Osteocyte (in vitro differentiated cells): ENCODE data around the gene PLPPR3. TPM values are rescaled to one million over a fixed set of nuclear protein-coding genes. Genes with fewer than 3 reads are reported as not detected.
"Not testable (repeated sequence)": the region's sequence is repeated elsewhere in the genome, so short reads cannot be mapped to it uniquely, and the experiment has no call there.

Source experiments
- DNase-seq: peaks from one replicate; pipeline ENCODE4 v3.0.0; 2021; ENCODE audit warnings: mixed read lengths; ENCODE audit not compliant: unreplicated experiment; ENCODE audit errors: extremely low spot score
- H3K27ac Mint-ChIP-seq: one replicate; pipeline ENCODE4 v1.8.0; 2021; ENCODE audit warnings: mild to moderate bottlenecking, mixed read lengths; ENCODE audit not compliant: unreplicated experiment
- H3K27me3 Mint-ChIP-seq: one replicate; pipeline ENCODE4 v1.8.0; 2021; ENCODE audit warnings: mixed read lengths; ENCODE audit not compliant: unreplicated experiment
- H3K36me3 Mint-ChIP-seq: one replicate; pipeline ENCODE4 v1.8.0; 2021; ENCODE audit warnings: mixed read lengths; ENCODE audit not compliant: unreplicated experiment
- H3K4me1 Mint-ChIP-seq: one replicate; pipeline ENCODE4 v1.8.0; 2021; ENCODE audit warnings: mixed read lengths; ENCODE audit not compliant: unreplicated experiment
- H3K4me3 Mint-ChIP-seq: one replicate; pipeline ENCODE4 v1.8.0; 2021; ENCODE audit warnings: mild to moderate bottlenecking, moderate library complexity, mixed read lengths; ENCODE audit not compliant: unreplicated experiment
- H3K9me3 Mint-ChIP-seq: one replicate; pipeline ENCODE4 v1.8.0; 2021; ENCODE audit warnings: mixed read lengths; ENCODE audit not compliant: unreplicated experiment
- total RNA-seq: library from RNA; stranded (reverse); gene quantifications from 2 replicates; pipeline ENCODE4 v1.2.1, GENCODE V29; 2021
- TF ChIP-seq, protein P1 (sequence below): fragments of 200-600 bp; sonication (generic); IDR thresholded peaks from 2 replicates; pipeline ENCODE4 v1.5.0; 2021; ENCODE audit warnings: antibody characterized with exemption, mild to moderate bottlenecking, moderate library complexity

The PLPPR3 gene
- total RNA-seq, 1 donor from 2014 or later: 18.2 TPM

DNA sequence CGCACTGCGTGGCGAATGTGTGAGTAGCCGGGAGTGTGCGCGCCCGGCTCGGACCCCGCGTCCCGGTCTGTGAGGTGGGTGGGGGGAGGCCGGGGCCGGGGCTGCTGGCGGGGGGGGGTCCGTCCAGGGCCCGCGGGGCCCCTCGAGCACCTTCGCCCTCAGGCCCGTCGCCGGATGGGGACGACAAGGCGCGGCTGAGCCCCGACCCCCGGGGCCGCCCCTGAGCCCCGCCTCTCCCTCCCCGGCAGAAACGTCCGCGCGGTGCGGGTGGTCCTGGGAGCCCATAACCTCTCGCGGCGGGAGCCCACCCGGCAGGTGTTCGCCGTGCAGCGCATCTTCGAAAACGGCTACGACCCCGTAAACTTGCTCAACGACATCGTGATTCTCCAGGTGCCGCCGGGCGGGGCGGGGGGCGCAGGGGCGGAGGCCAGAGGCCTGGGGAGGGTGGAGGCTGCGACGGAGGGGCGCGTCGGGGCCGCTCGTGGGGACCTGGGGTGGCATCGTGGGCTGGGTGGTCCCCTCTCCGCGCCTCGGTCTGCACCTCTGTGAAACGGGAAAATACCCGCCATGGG is 31.3 kb upstream of the PLPPR3 start:
- no peaks in the 10 kb centered on the region for H3K9me3 Mint-ChIP-seq
- no peak for DNase-seq
- no peaks in the 10 kb centered on the region for H3K27me3 Mint-ChIP-seq
- no peak overlapping the region for H3K27ac Mint-ChIP-seq
- no peak overlapping the region for H3K4me3 Mint-ChIP-seq
- H3K36me3 Mint-ChIP-seq: no peaks in the 10 kb centered on the region
- TF ChIP-seq, protein P1, sequence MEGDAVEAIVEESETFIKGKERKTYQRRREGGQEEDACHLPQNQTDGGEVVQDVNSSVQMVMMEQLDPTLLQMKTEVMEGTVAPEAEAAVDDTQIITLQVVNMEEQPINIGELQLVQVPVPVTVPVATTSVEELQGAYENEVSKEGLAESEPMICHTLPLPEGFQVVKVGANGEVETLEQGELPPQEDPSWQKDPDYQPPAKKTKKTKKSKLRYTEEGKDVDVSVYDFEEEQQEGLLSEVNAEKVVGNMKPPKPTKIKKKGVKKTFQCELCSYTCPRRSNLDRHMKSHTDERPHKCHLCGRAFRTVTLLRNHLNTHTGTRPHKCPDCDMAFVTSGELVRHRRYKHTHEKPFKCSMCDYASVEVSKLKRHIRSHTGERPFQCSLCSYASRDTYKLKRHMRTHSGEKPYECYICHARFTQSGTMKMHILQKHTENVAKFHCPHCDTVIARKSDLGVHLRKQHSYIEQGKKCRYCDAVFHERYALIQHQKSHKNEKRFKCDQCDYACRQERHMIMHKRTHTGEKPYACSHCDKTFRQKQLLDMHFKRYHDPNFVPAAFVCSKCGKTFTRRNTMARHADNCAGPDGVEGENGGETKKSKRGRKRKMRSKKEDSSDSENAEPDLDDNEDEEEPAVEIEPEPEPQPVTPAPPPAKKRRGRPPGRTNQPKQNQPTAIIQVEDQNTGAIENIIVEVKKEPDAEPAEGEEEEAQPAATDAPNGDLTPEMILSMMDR: no peak
- peaks cover 19% of the 10 kb centered on the region for H3K4me1 Mint-ChIP-seq

DNA sequence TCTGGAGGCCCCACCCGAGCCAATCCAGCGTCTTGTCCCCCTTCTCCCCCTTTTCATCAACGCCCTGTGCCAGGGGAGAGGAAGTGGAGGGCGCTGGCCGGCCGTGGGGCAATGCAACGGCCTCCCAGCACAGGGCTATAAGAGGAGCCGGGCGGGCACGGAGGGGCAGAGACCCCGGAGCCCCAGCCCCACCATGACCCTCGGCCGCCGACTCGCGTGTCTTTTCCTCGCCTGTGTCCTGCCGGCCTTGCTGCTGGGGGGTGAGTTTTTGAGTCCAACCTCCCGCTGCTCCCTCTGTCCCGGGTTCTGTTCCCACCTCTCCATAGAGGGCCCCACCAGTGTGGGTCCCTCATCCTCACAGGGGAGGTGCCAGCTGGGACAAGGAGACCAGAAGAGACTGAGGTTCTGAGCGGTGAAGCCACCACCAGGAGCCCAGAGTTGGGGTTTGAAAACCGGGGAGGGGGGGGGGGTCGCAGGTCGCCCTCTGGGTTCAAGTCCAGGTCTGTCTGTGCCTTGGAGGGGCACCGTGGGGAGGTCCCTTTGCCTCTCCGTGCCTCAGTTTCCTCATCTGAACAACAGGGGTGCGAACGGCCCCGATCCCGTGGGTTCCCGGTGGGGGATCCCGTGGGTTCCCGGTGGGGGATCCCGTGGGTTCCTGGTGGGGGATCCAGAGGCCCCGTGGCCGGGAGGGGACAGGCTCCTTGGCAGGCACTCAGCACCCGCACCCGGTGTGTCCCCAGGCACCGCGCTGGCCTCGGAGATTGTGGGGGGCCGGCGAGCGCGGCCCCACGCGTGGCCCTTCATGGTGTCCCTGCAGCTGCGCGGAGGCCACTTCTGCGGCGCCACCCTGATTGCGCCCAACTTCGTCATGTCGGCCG is 30.6 kb upstream of the PLPPR3 start, which contains the start of gene ELANE:
Gene ELANE, plus strand, starts transcription at position 168 of the 878 bp plus-strand sequence. Its CDS starts 26 bp downstream, at position 194.
- no peaks in the 10 kb centered on the region for H3K27me3 Mint-ChIP-seq
- H3K36me3 Mint-ChIP-seq: no peaks in the 10 kb centered on the region
- TF ChIP-seq, protein P1: no peak
- DNase-seq: no peak
- H3K27ac Mint-ChIP-seq: peak within 1 kb of the TSS; percentile 57
- no peak within 1 kb of the TSS for H3K4me3 Mint-ChIP-seq
- H3K9me3 Mint-ChIP-seq: no peaks in the 10 kb centered on the region
- peaks cover 19% of the 10 kb centered on the region for H3K4me1 Mint-ChIP-seq

GRCh38 chr19:850979-851335 is 29.2 kb upstream of the PLPPR3 start:
- no peaks in the 10 kb centered on the region for H3K36me3 Mint-ChIP-seq
- no peaks in the 10 kb centered on the region for H3K27me3 Mint-ChIP-seq
- DNase-seq: no peak
- peaks cover 22% of the 10 kb centered on the region for H3K4me1 Mint-ChIP-seq
- H3K27ac Mint-ChIP-seq: peak overlapping the region; percentile 90
- TF ChIP-seq, protein P1: no peak
- no peaks in the 10 kb centered on the region for H3K9me3 Mint-ChIP-seq
- no peak overlapping the region for H3K4me3 Mint-ChIP-seq

DNA sequence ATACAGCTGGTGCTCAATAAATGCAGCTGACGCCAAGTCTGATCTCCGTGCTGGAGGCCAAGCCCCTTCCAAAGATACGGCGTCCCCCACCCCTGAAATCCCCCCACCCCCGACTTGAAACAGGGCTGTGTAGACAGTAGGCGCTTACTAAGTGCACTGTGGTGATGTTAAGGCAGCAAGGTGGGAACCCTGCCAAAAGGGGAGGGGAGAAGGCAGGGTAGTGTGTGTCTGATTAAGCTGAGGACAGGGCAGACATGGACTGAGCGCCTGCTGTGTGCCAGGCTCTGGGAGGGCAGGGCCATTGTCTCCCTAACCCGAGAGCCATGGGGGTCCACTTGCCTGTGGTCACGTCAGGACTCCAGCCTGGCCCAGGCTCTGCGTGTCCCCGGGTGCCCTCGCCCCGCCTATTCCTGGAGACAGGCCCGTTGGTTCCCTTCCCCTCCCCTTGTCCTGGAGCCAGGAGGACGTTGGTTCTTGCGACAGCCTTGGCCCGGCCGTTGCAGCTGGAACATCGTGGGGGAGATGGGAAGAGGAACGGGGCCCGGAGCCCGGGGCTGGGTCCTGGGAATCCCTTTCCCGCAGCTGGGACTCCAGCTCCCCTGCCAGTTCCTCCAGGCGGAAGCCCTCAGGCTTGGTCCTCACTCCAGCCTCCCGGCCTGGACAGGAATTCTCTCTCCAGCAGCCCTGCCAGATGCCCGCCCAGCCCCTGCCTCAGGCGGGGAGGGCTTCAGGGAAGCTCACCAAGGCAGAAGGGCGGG is 28.6 kb upstream of the PLPPR3 start:
- H3K4me3 Mint-ChIP-seq: no peak overlapping the region
- no peaks in the 10 kb centered on the region for H3K27me3 Mint-ChIP-seq
- peak overlapping the region; percentile 90 for H3K27ac Mint-ChIP-seq
- peaks cover 26% of the 10 kb centered on the region for H3K4me1 Mint-ChIP-seq
- TF ChIP-seq, protein P1: no peak
- DNase-seq: peak; percentile 97
- no peaks in the 10 kb centered on the region for H3K36me3 Mint-ChIP-seq
- H3K9me3 Mint-ChIP-seq: no peaks in the 10 kb centered on the region

- H3K9me3 Mint-ChIP-seq, H3K36me3 Mint-ChIP-seq, H3K4me3 Mint-ChIP-seq, H3K27me3 Mint-ChIP-seq, DNase-seq, H3K27ac Mint-ChIP-seq: not testable (repeated sequence)
- H3K4me1 Mint-ChIP-seq: peaks cover 29% of the 10 kb centered on the region
Observed at GRCh38 chr19:849195-849594, 27.4 kb upstream of the PLPPR3 start.
